Lower lobe of right lung (tissue), 2 donors: ENCODE measurements around the gene PDE7B. TPM values are rescaled to one million over a fixed set of nuclear protein-coding genes. Genes with fewer than 3 reads are reported as not detected.

ENCODE experiments used
- ATAC-seq, 2 donors: fragments of 200-7000 bp; cut with Tn5 transposase; one replicate each; pipeline ENCODE4 v1.9.1; 2020 to 2022; ENCODE audit warnings: mild to moderate bottlenecking in 2 of 2, moderate library complexity in 2 of 2
- DNase-seq: peaks from one replicate; pipeline ENCODE4 v3.0.0-alpha.2; 2020
- H3K27ac ChIP-seq: fragments of 200-600 bp; one replicate; pipeline ENCODE4 v1.8.0; 2022
- H3K27me3 ChIP-seq: fragments of 200-600 bp; one replicate; pipeline ENCODE4 v1.8.0; 2022; ENCODE audit warnings: low read depth
- H3K36me3 ChIP-seq: fragments of 200-600 bp; one replicate; pipeline ENCODE4 v1.8.0; 2022; ENCODE audit warnings: mild to moderate bottlenecking
- H3K4me1 ChIP-seq: fragments of 200-600 bp; one replicate; pipeline ENCODE4 v1.8.0; 2022
- H3K4me3 ChIP-seq: fragments of 200-600 bp; one replicate; pipeline ENCODE4 v1.8.0; 2022; ENCODE audit warnings: mild to moderate bottlenecking
- H3K9me3 ChIP-seq: fragments of 200-600 bp; one replicate; pipeline ENCODE4 v1.8.0; 2022
- intact Hi-C: fragments of 100-400 bp; cut with DNase I; formaldehyde crosslinking; loops from one replicate; pipeline ENCODE4 v1.11.0; 2022
- total RNA-seq: library from RNA; stranded (reverse); fragmentation: NEBNext Ultra II Directional; extraction: Animal tissue kit (Norgen Biotek cat#: 25700); gene quantifications from one replicate; pipeline ENCODE4 v1.2.1, GENCODE V29; 2021
- TF ChIP-seq, protein P1 (sequence below): fragments of 200-600 bp; IDR thresholded peaks from one replicate; pipeline ENCODE4 v1.8.0; 2022; ENCODE audit warnings: antibody characterized with exemption, mild to moderate bottlenecking
- donor health status: DM: no; HTN: yes; CAD: no; lungs with severe emphysema.

Gene PDE7B
- total RNA-seq, 1 donor from 2014 or later: 2.2 TPM

- no peaks in the 10 kb centered on the region for H3K4me1 ChIP-seq
- no peaks in the 10 kb centered on the region for H3K9me3 ChIP-seq
- no peak overlapping the region for H3K27ac ChIP-seq
- H3K36me3 ChIP-seq: no peaks in the 10 kb centered on the region
- intact Hi-C loops: no loop called here
- no peaks in the 10 kb centered on the region for H3K27me3 ChIP-seq
- DNase-seq (no peak), ATAC-seq (no peak)
- TF ChIP-seq, protein P1, sequence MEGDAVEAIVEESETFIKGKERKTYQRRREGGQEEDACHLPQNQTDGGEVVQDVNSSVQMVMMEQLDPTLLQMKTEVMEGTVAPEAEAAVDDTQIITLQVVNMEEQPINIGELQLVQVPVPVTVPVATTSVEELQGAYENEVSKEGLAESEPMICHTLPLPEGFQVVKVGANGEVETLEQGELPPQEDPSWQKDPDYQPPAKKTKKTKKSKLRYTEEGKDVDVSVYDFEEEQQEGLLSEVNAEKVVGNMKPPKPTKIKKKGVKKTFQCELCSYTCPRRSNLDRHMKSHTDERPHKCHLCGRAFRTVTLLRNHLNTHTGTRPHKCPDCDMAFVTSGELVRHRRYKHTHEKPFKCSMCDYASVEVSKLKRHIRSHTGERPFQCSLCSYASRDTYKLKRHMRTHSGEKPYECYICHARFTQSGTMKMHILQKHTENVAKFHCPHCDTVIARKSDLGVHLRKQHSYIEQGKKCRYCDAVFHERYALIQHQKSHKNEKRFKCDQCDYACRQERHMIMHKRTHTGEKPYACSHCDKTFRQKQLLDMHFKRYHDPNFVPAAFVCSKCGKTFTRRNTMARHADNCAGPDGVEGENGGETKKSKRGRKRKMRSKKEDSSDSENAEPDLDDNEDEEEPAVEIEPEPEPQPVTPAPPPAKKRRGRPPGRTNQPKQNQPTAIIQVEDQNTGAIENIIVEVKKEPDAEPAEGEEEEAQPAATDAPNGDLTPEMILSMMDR: no peak
- H3K4me3 ChIP-seq: no peak overlapping the region
Measured at GRCh38 chr6:135920689-135921088, 69.2 kb downstream of the PDE7B start.

GRCh38 chr6:135921188-135921587 lies 69.7 kb downstream of the PDE7B start:
- intact Hi-C loops: no loop called here
- Histone ChIP-seq H3K9me3 (no peaks in the 10 kb centered on the region), H3K27me3 (no peaks in the 10 kb centered on the region), H3K4me3 (no peak overlapping the region), H3K4me1 (no peaks in the 10 kb centered on the region), H3K27ac (no peak overlapping the region), H3K36me3 (no peaks in the 10 kb centered on the region)
- DNase-seq (no peak), ATAC-seq (no peak)
- TF ChIP-seq, protein P1: no peak

GRCh38 chr6:135922174-135922573 lies 70.7 kb downstream of the PDE7B start:
- H3K9me3 ChIP-seq: no peaks in the 10 kb centered on the region
- no peaks in the 10 kb centered on the region for H3K27me3 ChIP-seq
- intact Hi-C loops: no loop called here
- no peaks in the 10 kb centered on the region for H3K4me1 ChIP-seq
- TF ChIP-seq, protein P1: no peak
- no peak overlapping the region for H3K4me3 ChIP-seq
- ATAC-seq (peak; percentile 78 to 87), DNase-seq (no peak)
- no peak overlapping the region for H3K27ac ChIP-seq
- H3K36me3 ChIP-seq: no peaks in the 10 kb centered on the region

GRCh38 chr6:135922746-135923145 lies 71.2 kb downstream of the PDE7B start:
- Histone ChIP-seq H3K36me3 (no peaks in the 10 kb centered on the region), H3K27ac (no peak overlapping the region), H3K4me3 (no peak overlapping the region), H3K27me3 (no peaks in the 10 kb centered on the region), H3K9me3 (no peaks in the 10 kb centered on the region), H3K4me1 (no peaks in the 10 kb centered on the region)
- TF ChIP-seq, protein P1: no peak
- DNase-seq (no peak), ATAC-seq (no peak)
- intact Hi-C loops: no loop called here

DNA sequence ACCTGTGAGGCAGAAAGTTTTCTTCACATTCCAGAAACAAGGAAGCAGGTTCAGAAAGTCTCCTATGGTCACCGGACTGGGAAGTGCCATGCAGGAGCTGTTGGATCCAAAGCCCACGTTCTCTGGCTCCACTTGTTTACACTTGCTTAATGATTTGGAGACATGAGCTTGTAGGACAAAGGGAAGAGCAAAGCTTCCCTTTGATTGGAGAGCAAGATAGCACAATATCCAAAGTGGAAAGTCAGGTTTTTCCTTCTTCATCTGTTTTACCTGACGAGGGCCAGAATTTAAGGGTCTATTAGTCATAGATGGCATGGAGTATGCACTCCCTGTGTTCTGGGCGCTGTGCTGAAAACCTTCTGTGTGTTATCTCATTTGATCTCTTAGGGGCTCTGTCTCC lies 81.2 kb downstream of the PDE7B start:
- H3K4me3 ChIP-seq: no peak overlapping the region
- intact Hi-C loops: no loop called here
- ATAC-seq (no peak), DNase-seq (no peak)
- TF ChIP-seq, protein P1: no peak
- H3K4me1 ChIP-seq: no peaks in the 10 kb centered on the region
- no peak overlapping the region for H3K27ac ChIP-seq
- no peaks in the 10 kb centered on the region for H3K9me3 ChIP-seq
- no peaks in the 10 kb centered on the region for H3K27me3 ChIP-seq
- no peaks in the 10 kb centered on the region for H3K36me3 ChIP-seq
